ENCODE results near the gene ACVRL1. TPM values are rescaled to one million over a fixed set of nuclear protein-coding genes. Genes with fewer than 3 reads are reported as not detected.

ACVRL1 gene
- total and polyA plus RNA-seq, 2 donors: 47.9 to 71.7 TPM

DNA sequence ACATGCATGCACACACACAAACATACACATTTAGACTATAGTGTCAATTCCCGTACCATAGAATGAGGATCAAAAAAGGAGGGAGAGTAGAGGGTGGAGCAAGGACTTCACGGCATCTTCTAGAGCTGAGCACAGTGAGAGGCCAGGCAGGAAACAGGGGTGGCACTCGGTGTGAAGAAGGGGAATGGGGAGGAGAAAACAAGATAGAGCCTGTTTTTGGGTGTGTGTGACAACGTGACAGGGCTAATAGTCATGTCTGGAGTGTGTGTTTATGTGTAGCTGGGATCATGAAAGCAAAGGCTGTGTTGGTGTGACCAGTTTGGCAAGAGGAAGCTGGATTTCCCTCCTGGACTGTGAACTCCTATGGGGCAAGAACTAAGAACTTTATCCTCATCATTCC, 34.3 kb downstream of the ACVRL1 start:
- DNase-seq (ENCODE audit: extremely low spot score): no peak

DNA sequence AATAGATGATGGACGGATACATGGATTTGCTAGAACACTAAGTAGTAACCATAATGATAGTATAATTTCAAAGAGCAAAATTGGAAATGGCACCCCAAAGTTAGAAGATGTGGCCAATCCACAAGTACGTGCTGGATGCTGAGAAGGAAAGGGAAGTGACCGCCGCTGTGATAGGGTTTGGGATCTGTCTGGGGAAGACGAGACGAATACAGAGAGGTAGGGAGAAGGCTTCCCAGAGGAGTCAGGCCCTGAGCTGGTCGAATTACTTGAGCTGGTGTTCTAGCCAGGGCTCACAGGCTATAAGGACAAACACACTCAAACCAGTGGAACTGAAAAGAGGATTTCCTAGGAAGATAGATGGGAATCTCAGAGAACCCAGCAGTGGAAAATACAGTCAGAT, 34.8 kb downstream of the ACVRL1 start:
- 93% methylated on average over 7 of the region's 7 CpGs for WGBS
- Histone ChIP-seq H3K4me1 (ENCODE audit: insufficient read depth) (no peaks in the 10 kb centered on the region), H3K36me3 (ENCODE audit: insufficient read depth) (no peaks in the 10 kb centered on the region), H3K4me3 (ENCODE audit: low read depth, low read length) (no peak overlapping the region), H3K27ac (ENCODE audit: low read depth) (peak overlapping the region; percentile 31)
- no peak for DNase-seq (ENCODE audit: extremely low spot score)

More for the DNA sequence above, 34.3 kb downstream of the ACVRL1 start:
- Histone ChIP-seq H3K27ac (ENCODE audit: low read depth) (no peak overlapping the region), H3K4me3 (ENCODE audit: low read depth, low read length) (no peak overlapping the region), H3K4me1 (ENCODE audit: insufficient read depth) (no peaks in the 10 kb centered on the region), H3K36me3 (ENCODE audit: insufficient read depth) (no peaks in the 10 kb centered on the region)
- WGBS: 39% methylated on average over 4 of the region's 4 CpGs

DNA sequence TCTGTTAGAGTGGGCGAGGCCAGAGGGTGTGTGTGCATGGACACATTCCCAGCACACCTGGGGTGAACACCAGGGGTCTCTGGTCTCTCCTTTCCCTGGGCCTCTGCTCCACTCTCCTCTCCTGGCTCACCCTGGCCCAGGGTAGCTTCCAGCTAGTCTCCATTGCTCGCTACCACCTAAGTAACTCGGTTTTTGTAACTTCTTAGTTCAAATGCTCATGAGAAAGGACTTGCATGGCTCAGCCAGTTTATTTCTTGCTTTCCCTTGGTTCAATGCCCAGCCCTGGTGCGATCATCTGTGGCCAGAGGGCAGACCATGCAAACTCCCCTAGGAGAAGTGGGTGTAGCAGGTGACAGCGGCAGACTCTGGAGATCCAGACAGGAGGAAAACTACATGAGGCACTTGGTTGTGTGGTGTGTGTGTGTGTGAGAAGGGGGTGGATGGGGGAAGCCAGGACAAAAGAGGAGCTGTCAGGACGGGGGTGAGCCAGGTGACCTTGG, 35.2 kb downstream of the ACVRL1 start:
- DNase-seq (ENCODE audit: extremely low spot score): no peak
- H3K36me3 ChIP-seq (ENCODE audit: insufficient read depth): no peaks in the 10 kb centered on the region
- H3K4me3 ChIP-seq (ENCODE audit: low read depth, low read length): no peak overlapping the region
- 97% methylated on average over 6 of the region's 6 CpGs for WGBS
- no peak overlapping the region for H3K27ac ChIP-seq (ENCODE audit: low read depth)
- H3K4me1 ChIP-seq (ENCODE audit: insufficient read depth): no peaks in the 10 kb centered on the region

DNA sequence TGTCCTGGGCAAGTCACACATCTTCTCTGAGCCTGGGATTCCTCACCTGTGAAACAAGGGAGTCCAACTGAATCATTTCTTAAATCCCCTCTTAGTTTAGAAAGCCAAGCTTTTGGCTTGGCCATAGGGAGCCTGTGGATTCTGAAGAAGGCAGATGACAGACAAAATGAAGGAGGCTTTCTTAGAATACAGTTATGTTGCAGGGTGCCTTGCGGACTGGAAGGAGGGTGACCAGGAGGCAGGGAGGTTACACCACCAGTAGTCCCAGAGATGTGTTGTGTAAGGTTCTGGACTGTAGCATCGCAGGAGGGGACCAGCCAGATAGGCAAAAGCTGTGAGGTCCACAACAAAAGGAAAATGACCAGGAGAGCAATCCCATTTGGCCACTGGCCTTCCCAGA, 36.0 kb downstream of the ACVRL1 start:
- H3K36me3 ChIP-seq (ENCODE audit: insufficient read depth): no peaks in the 10 kb centered on the region
- H3K27ac ChIP-seq (ENCODE audit: low read depth): no peak overlapping the region
- 98% methylated on average over 2 of the region's 2 CpGs for WGBS
- H3K4me3 ChIP-seq (ENCODE audit: low read depth, low read length): no peak overlapping the region
- no peaks in the 10 kb centered on the region for H3K4me1 ChIP-seq (ENCODE audit: insufficient read depth)
- no peak for DNase-seq (ENCODE audit: extremely low spot score)

DNA sequence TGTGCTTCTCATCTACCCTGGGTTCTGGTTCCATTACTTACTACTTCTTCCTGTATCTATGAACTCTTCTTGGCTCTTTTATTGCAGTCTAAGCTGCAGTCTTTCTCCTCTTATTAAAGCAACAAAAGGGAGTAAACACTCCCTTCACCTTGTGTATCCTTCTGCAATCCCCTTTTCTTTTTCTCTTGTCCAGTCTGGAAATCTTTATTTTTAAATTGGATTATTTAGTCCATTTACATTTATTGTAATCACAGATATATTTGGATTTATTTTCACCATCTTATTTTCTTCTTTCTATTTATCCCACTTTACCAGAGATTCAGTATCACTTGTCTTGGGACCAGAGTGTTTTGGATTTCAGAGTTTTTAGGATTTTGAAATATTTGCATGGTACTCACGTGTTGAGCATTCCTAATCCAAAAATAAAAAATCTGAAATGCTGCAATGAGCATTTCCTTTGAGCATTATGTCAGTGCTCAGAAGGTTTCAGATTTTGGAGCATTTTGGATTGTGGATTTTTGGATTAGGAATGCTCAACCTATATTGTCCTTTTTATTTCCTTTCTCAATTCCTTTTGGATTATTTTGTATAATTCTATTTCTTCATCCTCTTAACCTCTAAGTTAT, 37.4 kb downstream of the ACVRL1 start:
- no peak overlapping the region for H3K27ac ChIP-seq (ENCODE audit: low read depth)
- H3K4me1 ChIP-seq (ENCODE audit: insufficient read depth): no peaks in the 10 kb centered on the region
- no peak for DNase-seq (ENCODE audit: extremely low spot score)
- WGBS: 90% methylated on average over 1 of the region's 1 CpG
- H3K4me3 ChIP-seq (ENCODE audit: low read depth, low read length): no peak overlapping the region
- no peaks in the 10 kb centered on the region for H3K36me3 ChIP-seq (ENCODE audit: insufficient read depth)

DNA sequence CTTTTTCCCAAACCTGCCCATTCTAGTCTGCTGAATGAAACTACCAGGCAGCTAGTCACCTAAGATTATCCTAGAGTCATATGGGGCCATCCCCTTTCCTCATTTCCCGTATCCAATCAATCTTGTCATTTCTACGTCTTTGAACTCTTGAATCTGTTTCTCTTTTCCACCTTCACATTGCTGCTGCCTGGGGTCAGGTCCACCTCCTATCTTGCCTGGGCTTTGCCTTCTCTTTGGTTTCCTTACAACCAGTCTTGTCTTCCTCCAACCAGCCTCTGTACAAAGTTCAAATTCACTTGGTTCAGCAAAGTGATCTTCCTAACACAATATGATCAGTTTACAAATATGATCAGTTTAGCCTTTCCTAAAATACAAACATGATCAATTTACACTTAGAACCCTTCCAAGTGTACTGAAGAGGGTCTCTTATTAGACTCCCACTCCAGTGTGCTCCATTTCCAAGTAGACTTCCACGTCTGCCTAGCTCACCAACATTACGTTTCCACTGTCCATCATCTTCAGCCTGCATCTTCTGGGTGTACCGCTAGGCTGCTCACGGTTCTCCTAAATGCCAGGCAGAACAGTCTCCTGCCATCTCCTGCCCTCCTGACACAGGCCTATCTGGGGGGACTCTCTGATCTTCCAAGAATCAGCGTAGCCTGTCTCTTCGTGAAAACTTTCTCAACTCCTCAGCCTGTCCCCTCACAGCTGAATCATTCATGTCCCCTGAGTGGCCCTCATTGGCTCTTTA, 40.1 kb downstream of the ACVRL1 start:
- WGBS: 89% methylated on average over 8 of the region's 8 CpGs
- no peak overlapping the region for H3K27ac ChIP-seq (ENCODE audit: low read depth)
- H3K4me1 ChIP-seq (ENCODE audit: insufficient read depth): no peaks in the 10 kb centered on the region
- no peak overlapping the region for H3K4me3 ChIP-seq (ENCODE audit: low read depth, low read length)
- DNase-seq (ENCODE audit: extremely low spot score): no peak
- no peaks in the 10 kb centered on the region for H3K36me3 ChIP-seq (ENCODE audit: insufficient read depth)

DNA sequence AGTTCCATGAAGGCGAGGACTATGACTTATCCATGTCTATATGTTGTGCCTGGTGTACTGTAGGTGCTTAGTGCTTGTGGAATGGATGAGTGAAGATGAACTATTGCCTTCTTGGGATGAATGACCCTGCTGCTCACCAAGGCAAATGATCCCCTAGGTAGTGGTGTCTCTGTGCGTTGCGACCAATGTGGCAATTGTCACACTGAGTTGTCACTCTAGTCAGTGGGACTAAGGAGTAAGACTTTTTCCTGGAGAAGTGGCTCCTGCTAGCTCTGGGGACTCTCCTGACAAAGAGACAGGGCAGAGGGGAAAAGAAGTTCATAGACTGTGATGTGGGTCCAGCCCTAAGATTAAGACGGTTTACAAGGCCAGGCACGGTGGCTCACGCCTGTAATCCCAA, 40.8 kb downstream of the ACVRL1 start:
- H3K4me1 ChIP-seq (ENCODE audit: insufficient read depth): no peaks in the 10 kb centered on the region
- H3K4me3 ChIP-seq (ENCODE audit: low read depth, low read length): no peak overlapping the region
- H3K27ac ChIP-seq (ENCODE audit: low read depth): no peak overlapping the region
- 88% methylated on average over 6 of the region's 6 CpGs for WGBS
- no peak for DNase-seq (ENCODE audit: extremely low spot score)
- H3K36me3 ChIP-seq (ENCODE audit: insufficient read depth): no peaks in the 10 kb centered on the region

DNA sequence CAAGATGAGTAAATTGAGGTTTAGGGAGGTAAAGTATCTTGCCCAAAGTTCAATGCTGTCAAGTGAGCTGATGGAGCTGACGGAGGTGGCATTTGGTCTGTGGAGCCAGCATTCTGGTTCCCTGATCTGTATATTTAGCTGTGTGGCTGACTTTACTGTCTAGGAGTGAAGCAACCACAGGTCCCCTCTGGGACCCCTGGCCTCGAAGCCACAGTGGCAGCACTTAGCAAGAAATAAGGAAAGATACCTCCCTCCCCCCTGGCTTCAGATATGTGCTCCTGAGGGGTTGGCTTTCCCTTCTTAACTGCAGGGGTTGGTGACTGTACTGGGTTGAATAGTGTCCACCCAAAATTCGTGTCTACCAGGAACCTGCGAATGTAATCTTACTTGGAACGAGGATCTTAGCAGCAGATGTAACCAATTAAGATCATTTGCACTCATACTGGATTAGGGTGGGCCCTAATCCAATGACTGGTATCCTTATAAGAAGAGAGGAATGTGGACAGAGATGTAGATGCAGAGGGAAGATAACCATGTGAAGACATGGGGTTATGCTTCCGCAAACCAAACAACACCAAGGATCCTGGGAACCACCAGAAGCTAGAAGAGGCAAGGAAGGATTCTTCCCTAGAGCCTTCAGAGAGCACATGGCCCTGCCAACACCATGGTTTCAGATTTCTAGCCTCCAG, 42.2 kb downstream of the ACVRL1 start:
- peaks cover 3% of the 10 kb centered on the region for H3K4me1 ChIP-seq (ENCODE audit: insufficient read depth)
- WGBS: 71% methylated on average over 6 of the region's 6 CpGs
- DNase-seq (ENCODE audit: extremely low spot score): no peak
- no peaks in the 10 kb centered on the region for H3K36me3 ChIP-seq (ENCODE audit: insufficient read depth)
- H3K27ac ChIP-seq (ENCODE audit: low read depth): no peak overlapping the region
- H3K4me3 ChIP-seq (ENCODE audit: low read depth, low read length): no peak overlapping the region

DNA sequence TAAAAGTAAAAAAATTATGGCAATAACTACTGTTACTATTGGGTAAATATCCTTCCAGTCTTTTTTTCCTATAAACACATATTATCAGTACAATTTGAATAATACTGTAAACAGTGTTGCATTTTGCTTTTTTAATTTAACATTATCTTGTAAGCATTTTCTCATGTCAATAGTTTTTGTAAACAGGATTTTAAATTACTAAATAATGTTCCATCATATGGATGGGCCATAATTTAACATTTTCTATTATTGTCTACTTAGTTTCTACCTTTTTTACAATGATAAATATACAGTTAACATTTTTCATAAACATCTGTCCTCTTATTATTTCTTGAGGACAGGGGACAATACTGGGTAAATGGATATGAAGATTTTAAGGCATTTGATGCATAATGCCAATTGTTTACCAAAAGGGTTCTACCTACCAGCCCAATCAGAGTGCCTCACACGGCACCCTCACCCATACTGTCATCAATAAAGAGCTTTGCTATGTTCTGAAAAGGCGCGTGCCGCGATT, 43.4 kb downstream of the ACVRL1 start:
- no peak for DNase-seq (ENCODE audit: extremely low spot score)
- peaks cover 3% of the 10 kb centered on the region for H3K4me1 ChIP-seq (ENCODE audit: insufficient read depth)
- peak overlapping the region; percentile 85 for H3K4me3 ChIP-seq (ENCODE audit: low read depth, low read length)
- WGBS: 3% methylated on average over 5 of the region's 5 CpGs
- no peaks in the 10 kb centered on the region for H3K36me3 ChIP-seq (ENCODE audit: insufficient read depth)
- H3K27ac ChIP-seq (ENCODE audit: low read depth): no peak overlapping the region

DNA sequence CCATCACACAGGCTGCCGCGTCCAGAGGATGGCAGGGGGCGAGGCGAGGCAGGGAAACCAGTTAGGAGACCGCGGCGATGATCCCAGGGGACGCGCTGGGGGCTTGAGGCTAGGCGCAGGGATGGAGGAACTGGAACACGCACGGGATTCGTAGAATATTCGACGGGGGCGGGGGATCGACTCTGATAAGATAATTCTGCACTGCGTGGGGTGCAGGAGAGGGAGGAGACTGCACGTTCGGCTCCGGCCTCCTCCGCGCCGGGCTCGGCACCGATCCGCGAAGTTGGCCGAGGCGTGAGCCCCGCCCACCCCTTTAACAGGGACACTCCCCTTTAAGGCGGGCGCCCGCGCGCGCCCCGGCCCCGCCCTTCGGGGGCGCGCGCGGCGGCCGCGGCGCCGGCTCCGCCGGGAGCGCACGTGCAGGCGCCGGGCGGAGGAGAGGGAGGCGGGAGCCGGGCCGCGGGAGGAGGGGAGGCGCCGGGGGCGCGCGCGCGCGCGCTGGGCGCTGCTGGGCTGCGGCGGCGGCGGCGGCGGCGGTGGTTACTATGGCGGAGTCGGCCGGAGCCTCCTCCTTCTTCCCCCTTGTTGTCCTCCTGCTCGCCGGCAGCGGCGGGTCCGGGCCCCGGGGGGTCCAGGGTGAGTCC, 44.0 kb downstream of the ACVRL1 start, which contains the start of gene ACVR1B:
ACVR1B (plus strand) TSS at position 501 of the 644 bp plus-strand sequence; CDS start at position 546, 45 bp downstream.
- no peak for DNase-seq (ENCODE audit: extremely low spot score)
- peak within 1 kb of the TSS; percentile 85 for H3K4me3 ChIP-seq (ENCODE audit: low read depth, low read length)
- under 1% methylated on average over 82 of the region's 86 CpGs for WGBS
- H3K4me1 ChIP-seq (ENCODE audit: insufficient read depth): peaks cover 3% of the 10 kb centered on the region
- no peaks in the 10 kb centered on the region for H3K36me3 ChIP-seq (ENCODE audit: insufficient read depth)
- H3K27ac ChIP-seq (ENCODE audit: low read depth): peak within 1 kb of the TSS; percentile 40

DNA sequence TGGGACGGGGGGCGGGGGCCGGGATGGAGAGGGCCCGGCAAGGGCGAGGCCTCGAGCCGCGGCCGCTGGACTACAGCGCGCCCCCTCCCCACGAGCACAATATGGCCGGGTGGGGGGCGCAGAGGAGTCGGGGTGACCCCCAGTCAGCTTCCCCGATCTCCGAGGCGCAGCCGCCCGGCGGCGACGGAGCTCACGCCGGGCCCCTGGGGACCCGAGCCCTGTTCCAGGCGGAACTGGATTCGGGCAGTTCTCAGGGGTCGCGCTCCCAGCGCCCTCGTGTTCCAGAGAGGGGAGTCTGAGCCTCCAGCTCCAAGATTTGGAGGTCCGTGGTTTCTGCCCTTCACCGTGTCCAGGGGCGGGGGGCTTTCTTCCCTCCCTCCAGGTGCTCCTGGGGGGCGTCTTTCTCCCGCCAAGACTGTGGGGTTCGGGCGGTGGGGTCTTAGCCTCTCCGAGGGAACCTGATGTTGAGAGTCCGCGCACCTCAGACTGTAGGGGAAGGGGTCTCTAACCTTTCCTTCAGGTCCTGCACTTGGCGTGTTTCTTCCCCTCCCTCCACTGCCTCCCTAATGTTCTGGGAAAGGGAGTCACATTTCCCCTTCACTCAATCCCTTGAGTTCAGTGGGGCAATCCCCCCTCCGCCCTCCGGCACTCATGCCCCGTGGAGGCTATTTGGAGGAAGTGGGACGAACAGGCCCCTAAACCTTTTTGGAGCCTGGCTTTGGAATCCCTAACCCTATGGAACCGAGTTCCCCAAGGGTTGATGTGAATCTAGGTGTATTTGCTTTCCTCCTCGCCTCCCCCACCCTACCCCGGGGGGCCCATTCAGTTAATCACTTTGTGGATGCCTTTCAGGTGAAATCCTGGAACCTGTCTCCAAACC, 44.8 kb downstream of the ACVRL1 start:
- peaks cover 3% of the 10 kb centered on the region for H3K4me1 ChIP-seq (ENCODE audit: insufficient read depth)
- peak overlapping the region; percentile 40 for H3K27ac ChIP-seq (ENCODE audit: low read depth)
- 2% methylated on average over 50 of the region's 50 CpGs for WGBS
- peak overlapping the region; percentile 85 for H3K4me3 ChIP-seq (ENCODE audit: low read depth, low read length)
- DNase-seq (ENCODE audit: extremely low spot score): no peak
- H3K36me3 ChIP-seq (ENCODE audit: insufficient read depth): no peaks in the 10 kb centered on the region

DNA sequence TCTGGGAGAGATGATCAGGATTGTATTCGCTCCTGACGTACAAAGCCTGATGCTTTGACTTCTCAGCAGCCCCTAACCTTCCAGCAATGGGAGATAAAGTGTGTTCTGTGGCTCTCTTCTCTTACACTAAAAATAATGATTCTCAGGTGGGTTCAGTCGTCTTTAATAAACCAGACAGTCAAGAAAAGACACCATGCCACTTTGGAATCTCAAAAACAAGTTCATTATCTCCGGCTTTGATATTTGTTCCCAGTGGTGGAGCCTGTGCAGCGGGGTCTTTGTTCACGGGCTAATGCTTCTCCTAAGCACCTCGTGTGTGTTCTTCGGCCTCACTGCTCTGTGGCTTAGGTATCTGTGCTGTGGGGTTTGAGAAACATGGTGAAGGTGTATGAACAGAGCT, 45.8 kb downstream of the ACVRL1 start:
- DNase-seq (ENCODE audit: extremely low spot score): no peak
- Histone ChIP-seq H3K4me1 (ENCODE audit: insufficient read depth) (peaks cover 3% of the 10 kb centered on the region), H3K27ac (ENCODE audit: low read depth) (no peak overlapping the region), H3K4me3 (ENCODE audit: low read depth, low read length) (peak overlapping the region; percentile 85), H3K36me3 (ENCODE audit: insufficient read depth) (no peaks in the 10 kb centered on the region)
- 61% methylated on average over 8 of the region's 8 CpGs for WGBS
